HTERT RPE-1 (cell line): ENCODE data around the gene CACNA1S.

Experiments used
- in situ Hi-C: fragments of 300-500 bp; cut with MboI; formaldehyde crosslinking; loops from 4 replicates; pipeline ENCODE4 v1.14.3; 2020; ENCODE audit warnings: low sequenced_read_pairs

CACNA1S gene

GRCh38 chr1:201017828-201018163 is 94.4 kb downstream of the CACNA1S start:
- in situ Hi-C loops = no loop called here

- in situ Hi-C loops = no loop called here
Measured at GRCh38 chr1:201016943-201017827, 95.0 kb downstream of the CACNA1S start.

GRCh38 chr1:201016211-201016651 is 96.0 kb downstream of the CACNA1S start:
- in situ Hi-C loops = no loop called here

GRCh38 chr1:201015551-201016091 is 96.6 kb downstream of the CACNA1S start:
- in situ Hi-C loops = no loop called here

GRCh38 chr1:201014816-201015200 is 97.4 kb downstream of the CACNA1S start:
- in situ Hi-C loops = no loop called here

- in situ Hi-C loops = no loop called here
Measured at GRCh38 chr1:201013991-201014815, 98.0 kb downstream of the CACNA1S start.

- in situ Hi-C loops = no loop called here
Measured at GRCh38 chr1:201013031-201013485, 99.2 kb downstream of the CACNA1S start.

GRCh38 chr1:201011616-201012015 is 100.6 kb downstream of the CACNA1S start:
- in situ Hi-C loops = no loop called here

- in situ Hi-C loops = no loop called here
Measured at GRCh38 chr1:201009962-201010645, 102.1 kb downstream of the CACNA1S start.

- in situ Hi-C loops = no loop called here
Measured at GRCh38 chr1:201008666-201009360, 103.4 kb downstream of the CACNA1S start.

- in situ Hi-C loops = no loop called here
Measured at GRCh38 chr1:201007481-201007880, 104.7 kb downstream of the CACNA1S start.

- in situ Hi-C loops = no loop called here
Measured at GRCh38 chr1:201006450-201006849, 105.8 kb downstream of the CACNA1S start.

GRCh38 chr1:201004732-201005131 is 107.5 kb downstream of the CACNA1S start:
- in situ Hi-C loops = no loop called here

GRCh38 chr1:201004154-201004553 is 108.1 kb downstream of the CACNA1S start:
- in situ Hi-C loops = no loop called here

- in situ Hi-C loops = no loop called here
Measured at GRCh38 chr1:201002510-201002909, 109.7 kb downstream of the CACNA1S start.

GRCh38 chr1:201001962-201002361 is 110.3 kb downstream of the CACNA1S start:
- in situ Hi-C loops = no loop called here

- in situ Hi-C loops = no loop called here
Measured at GRCh38 chr1:201000391-201000790, 111.8 kb downstream of the CACNA1S start.

GRCh38 chr1:200999667-201000066 is 112.6 kb downstream of the CACNA1S start:
- in situ Hi-C loops = no loop called here

- in situ Hi-C loops = no loop called here
Measured at GRCh38 chr1:200998323-200998722, 113.9 kb downstream of the CACNA1S start.

- in situ Hi-C loops = no loop called here
Measured at GRCh38 chr1:200992382-200993048, 119.7 kb downstream of the CACNA1S start.
